RWPE2 (cell line): ENCODE results near the gene GLB1L.

Experiments used
- ATAC-seq: fragments of 200-7000 bp; cut with Tn5 transposase; 3 replicates; pipeline ENCODE4 v1.9.1; 2021; ENCODE audit warnings: low read depth
- DNase-seq: peaks from one replicate; pipeline ENCODE4 v3.0.0-alpha.2; 2020; ENCODE audit warnings: low spot score
- H3K27ac ChIP-seq: fragments of 450-650 bp; 2 replicates; pipeline ENCODE4 v1.5.1; 2017; ENCODE audit warnings: mild to moderate bottlenecking; ENCODE audit not compliant: poor library complexity, severe bottlenecking
- H3K27me3 ChIP-seq: fragments of 250-450 bp; sonication (Bioruptor Pico); 2 replicates; pipeline ENCODE4 v1.5.1; 2021; ENCODE audit warnings: mild to moderate bottlenecking, moderate library complexity; ENCODE audit not compliant: insufficient read depth, poor library complexity, severe bottlenecking
- H3K36me3 ChIP-seq: fragments of 250-450 bp; sonication (Bioruptor Pico); 2 replicates; pipeline ENCODE4 v1.5.1; 2020; ENCODE audit warnings: low read depth, mild to moderate bottlenecking, moderate library complexity
- H3K4me1 ChIP-seq: fragments of 250-450 bp; sonication (Bioruptor Pico); 2 replicates; pipeline ENCODE4 v1.5.1; 2021; ENCODE audit warnings: mild to moderate bottlenecking, moderate library complexity; ENCODE audit not compliant: insufficient read depth, poor library complexity, severe bottlenecking
- H3K4me3 ChIP-seq: fragments of 250-450 bp; sonication (Bioruptor Pico); 2 replicates; pipeline ENCODE4 v1.5.1; 2021; ENCODE audit warnings: mild to moderate bottlenecking, moderate library complexity; ENCODE audit not compliant: severe bottlenecking
- H3K9me3 ChIP-seq: fragments of 250-450 bp; sonication (Bioruptor Pico); 2 replicates; pipeline ENCODE4 v1.5.1; 2021; ENCODE audit warnings: mild to moderate bottlenecking, moderate library complexity; ENCODE audit not compliant: severe bottlenecking
- CTCF ChIP-seq: fragments of 450-650 bp; IDR thresholded peaks from one replicate; pipeline ENCODE4 v1.5.1; 2017; ENCODE audit warnings: mild to moderate bottlenecking, moderate library complexity; ENCODE audit not compliant: poor library complexity, severe bottlenecking

Gene GLB1L

GRCh38 chr2:219251656-219252055, 6.4 kb upstream of the GLB1L start:
- H3K27me3 ChIP-seq: no peaks in the 10 kb centered on the region
- peak overlapping the region; percentile 97 for H3K27ac ChIP-seq
- peaks cover 44% of the 10 kb centered on the region for H3K36me3 ChIP-seq
- ATAC-seq: no peak
- TF ChIP-seq CTCF: no peak
- H3K9me3 ChIP-seq: no peaks in the 10 kb centered on the region
- peaks cover 43% of the 10 kb centered on the region for H3K4me1 ChIP-seq
- no peak for DNase-seq
- peak overlapping the region; percentile 67 for H3K4me3 ChIP-seq

DNA sequence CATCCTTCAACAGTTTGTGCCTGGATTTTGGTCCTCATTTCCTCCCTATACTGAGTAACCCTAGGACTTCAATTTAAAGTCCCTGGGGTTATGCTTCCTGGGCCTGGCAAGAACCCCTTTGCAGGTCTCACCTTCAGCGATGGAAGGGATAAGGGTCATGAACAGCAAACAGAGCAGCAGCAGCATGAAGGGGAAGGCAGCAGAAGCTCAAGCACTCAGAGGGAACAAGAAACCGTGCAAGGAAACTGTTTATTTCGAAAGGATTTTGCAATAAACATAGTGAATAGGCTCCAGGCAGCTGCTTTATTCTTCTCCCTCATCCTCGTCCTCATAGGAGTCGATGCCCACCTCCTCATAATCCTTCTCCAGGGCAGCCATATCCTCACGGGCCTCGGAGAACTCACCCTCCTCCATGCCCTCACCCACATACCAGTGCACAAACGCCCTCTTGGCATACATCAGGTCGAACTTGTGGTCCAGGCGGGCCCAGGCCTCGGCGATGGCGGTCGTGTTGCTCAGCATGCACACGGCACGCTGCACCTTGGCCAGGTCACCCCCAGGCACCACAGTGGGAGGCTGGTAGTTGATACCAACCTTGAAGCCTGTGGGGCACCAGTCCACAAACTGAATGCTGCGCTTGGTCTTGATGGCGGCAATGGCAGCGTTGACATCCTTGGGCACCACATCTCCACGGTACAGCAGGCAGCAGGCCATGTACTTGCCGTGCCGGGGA, 5.0 kb upstream of the GLB1L start:
- Histone ChIP-seq H3K27ac (peak overlapping the region; percentile 97), H3K4me1 (peaks cover 43% of the 10 kb centered on the region), H3K4me3 (no peak overlapping the region), H3K9me3 (no peaks in the 10 kb centered on the region), H3K36me3 (peaks cover 48% of the 10 kb centered on the region), H3K27me3 (no peaks in the 10 kb centered on the region)
- ATAC-seq: no peak
- no peak for TF ChIP-seq CTCF
- DNase-seq: no peak

DNA sequence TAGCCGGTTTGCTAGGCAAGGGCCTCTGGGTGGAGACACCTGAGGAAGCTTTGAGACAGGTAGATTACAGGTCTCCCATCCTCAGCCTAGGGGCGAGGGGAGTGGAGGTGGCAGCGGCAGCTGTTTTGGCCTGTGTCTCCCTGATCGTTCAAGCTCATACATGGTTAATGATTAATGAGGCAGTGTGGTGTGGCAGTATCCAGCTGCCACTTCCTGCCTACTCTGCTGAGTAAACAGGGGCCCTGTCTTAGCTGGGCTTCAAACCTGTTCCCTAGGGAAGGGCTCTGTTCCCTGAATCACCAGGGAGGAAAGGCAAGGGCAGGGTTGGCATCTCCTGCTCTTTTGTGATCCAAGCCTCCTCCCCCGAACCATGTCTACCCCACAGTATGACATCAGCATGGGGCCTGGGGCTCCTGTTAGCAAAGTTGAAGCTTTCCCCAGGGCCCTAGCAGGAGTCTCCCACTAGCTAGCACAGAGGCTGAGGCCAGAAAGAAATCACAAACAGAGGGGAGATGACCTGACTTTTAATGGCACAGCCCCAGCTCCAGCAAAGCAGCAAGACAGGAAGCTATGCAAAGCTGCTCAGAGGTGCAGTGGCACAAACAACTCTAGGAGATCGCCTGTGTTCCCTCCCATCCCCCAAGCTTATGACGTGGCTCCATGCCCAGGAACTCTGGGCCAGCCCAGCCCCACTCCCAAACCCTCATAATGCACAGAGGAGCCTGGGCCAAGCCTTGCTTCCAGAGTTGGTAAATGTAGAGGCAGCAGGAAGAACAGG, 4.1 kb upstream of the GLB1L start:
- Histone ChIP-seq H3K4me1 (peaks cover 47% of the 10 kb centered on the region), H3K9me3 (no peaks in the 10 kb centered on the region), H3K36me3 (peaks cover 48% of the 10 kb centered on the region), H3K27me3 (no peaks in the 10 kb centered on the region), H3K4me3 (no peak overlapping the region), H3K27ac (peak overlapping the region; percentile 97)
- peak; percentile 5 for TF ChIP-seq CTCF
- ATAC-seq (peak; percentile 73), DNase-seq (peak; percentile 91)

- H3K27ac ChIP-seq: peak overlapping the region; percentile 97
- ATAC-seq (no peak), DNase-seq (no peak)
- no peak overlapping the region for H3K4me3 ChIP-seq
- H3K27me3 ChIP-seq: no peaks in the 10 kb centered on the region
- H3K36me3 ChIP-seq: peaks cover 48% of the 10 kb centered on the region
- H3K4me1 ChIP-seq: peaks cover 47% of the 10 kb centered on the region
- no peaks in the 10 kb centered on the region for H3K9me3 ChIP-seq
- no peak for TF ChIP-seq CTCF
Observed at GRCh38 chr2:219248845-219249202, 3.6 kb upstream of the GLB1L start.
